Measurements from ENCODE around the gene LRRC4B.
"Not testable (repeated sequence)": the region's sequence is repeated elsewhere in the genome, so short reads cannot be mapped to it uniquely, and the experiment has no call there.

The LRRC4B gene

DNA sequence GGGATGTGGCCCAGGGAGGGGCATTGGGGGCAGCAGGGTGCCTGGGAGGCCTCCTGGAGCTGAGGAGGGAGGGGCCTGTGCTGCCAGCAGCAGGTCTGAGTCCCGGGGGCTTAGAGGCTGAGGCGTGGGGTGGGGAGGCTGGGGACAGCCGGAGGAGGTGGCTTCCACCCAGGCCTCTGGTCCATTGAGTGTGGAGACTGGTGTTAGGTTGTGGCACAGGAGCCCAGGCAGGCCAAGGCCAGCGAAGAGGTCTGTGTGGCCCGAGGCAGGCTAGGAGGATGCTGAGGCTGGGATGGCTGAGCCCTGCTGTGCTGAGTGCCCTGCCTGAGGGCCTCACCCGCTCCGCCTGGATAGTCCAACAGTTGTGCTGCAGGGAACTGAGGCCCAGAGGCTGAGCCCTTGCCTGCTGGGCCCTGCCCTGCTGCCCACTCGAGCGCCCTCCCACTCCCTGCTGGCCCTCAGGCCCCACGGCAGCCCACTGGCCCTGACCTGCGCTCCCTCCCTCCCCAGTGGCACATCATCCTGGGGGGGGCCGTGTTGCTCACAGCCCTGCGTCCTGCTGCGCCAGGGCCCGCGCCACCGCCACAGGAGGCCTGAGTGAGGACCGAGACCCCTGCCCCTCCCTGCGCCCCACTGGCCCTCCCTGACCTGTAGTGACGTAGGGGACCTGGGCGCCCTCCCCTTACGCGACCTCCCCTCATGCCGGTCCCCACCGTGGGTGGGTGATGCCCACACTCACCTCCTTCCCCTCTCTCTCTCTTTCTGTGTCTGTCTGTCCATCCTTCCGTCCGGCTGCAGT is 86.7 kb downstream of the LRRC4B start:
- no peak for DNase-seq

DNA sequence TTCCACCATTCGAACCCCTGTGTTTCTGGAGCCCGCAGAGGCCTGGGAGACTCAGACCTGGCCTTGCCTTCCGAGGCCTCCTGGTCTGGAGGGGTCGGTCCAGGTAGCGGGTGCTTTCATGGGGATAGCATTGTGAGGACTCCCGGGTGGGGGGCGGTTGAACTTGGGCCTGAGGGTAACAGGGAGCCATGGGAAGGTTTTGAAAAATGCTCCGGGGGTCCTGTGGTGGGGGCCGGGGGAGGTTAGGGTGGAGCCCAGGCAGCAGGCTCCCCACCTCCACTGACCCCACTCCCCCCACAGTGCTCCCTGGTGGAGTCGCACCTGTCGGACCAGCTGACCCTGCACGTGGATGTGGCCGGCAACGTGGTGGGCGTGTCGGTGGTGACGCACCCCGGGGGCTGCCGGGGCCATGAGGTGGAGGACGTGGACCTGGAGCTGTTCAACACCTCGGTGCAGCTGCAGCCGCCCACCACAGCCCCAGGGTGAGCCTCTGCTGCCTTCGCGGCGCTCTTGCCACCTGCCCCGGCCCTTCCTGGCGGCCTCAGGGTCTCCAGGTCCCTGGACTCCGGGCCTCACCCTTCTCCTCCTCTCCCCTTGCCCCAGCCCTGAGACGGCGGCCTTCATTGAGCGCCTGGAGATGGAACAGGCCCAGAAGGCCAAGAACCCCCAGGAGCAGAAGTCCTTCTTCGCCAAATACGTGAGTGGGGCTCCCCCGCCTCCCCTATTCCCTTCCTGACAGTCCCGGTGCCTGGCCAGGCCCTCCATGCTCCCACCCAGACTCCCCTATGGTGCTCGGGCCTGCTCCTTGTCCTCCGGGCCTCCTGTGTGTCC is 87.7 kb downstream of the LRRC4B start:
- DNase-seq, result no peak

DNA sequence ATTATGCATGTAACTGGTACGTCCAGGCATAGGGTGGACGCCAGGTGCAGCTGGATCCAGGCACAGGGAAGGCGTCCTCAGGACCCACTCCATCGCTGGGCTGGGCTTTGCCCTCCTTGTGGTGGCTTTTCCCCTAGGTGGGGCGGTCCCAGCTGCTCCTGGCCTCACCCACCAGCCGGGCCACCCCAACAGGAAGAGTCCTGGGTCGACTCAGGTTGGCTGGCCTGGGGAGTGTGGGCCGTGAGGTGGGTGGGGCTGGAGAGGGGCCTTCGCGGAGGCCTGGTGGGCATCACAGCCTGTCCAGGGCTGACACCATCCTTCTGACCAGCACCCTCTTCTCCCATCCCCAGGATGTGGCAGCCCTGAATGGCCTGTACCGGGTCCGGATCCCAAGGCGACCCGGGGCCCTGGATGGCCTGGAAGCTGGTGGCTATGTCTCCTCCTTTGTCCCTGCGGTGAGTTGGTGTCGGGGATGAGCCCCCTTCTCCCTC is 88.4 kb downstream of the LRRC4B start:
- DNase-seq, result no peak

DNA sequence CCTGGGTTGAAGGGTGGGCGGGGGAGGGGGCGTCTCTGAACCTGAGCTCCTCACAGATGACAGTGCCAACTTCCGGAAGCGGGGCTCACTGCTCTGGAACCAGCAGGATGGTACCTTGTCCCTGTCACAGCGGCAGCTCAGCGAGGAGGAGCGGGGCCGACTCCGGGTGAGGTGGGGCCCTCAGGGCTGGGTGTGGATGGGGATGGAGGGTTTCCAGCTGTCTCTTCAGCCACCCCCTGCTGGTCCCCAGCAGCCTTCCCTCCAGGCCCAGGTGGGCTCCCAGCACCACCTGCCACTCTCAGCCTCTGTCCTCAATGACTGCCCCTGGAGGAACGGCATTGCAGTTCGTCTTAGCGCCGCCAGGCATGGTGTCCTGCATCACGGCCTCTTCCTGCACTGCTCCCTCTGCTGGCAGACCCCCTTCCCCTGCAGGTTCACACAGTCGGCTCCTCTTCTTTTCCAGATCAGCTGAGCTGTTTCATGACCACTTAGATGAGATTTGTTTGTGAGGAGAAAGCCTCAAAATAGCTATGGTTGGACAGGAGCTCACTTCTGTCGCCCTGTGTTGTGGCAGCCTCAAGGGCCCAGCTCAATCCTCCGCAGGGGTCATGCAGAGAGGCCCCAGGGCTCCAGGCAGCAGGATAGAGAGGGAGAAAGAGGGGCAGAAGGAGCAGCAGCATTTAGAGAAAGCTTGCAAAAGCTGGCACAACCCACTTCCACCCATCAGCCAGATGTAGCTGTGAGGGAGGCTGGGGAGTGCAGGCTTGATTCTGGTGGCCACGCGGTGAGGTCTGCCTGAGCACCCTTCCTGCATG is 89.1 kb downstream of the LRRC4B start:
- no peak for DNase-seq

DNA sequence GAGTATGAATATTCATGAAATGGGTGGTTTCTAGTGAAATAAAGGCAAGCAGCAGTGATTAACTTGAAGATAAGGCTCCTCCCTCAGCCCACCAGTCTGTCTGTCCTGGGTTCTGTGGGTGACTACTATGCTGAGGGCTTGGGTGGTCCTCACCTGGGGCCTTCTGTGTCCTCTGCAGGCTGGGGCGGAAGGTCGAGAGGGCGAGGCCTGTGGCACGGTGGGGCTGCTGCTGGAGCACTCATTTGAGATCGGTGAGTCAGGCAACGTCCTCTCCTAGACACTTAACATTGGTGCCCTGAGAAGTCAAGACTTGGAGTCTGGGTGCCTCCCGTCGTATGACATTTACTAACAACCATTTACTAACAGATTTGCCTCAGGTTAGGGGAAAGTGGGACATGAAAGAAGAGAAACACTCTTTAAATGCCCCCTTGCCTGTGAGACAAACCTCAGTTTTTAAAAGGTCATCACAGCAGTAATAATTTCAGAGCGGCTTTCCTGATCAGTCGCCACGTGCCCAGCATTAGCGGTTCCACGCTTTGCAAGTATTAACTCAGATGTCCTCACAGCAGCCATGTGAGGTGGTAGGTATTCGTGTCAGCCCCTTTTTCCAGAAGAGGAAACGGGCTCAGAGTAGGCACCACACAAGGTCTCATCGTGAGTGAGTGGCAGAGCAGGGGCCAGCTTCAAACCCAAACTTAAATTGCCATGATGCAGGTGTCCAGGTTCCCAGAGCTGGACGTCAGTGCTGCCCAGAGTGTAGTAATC is 90.3 kb downstream of the LRRC4B start:
- no peak for DNase-seq

DNA sequence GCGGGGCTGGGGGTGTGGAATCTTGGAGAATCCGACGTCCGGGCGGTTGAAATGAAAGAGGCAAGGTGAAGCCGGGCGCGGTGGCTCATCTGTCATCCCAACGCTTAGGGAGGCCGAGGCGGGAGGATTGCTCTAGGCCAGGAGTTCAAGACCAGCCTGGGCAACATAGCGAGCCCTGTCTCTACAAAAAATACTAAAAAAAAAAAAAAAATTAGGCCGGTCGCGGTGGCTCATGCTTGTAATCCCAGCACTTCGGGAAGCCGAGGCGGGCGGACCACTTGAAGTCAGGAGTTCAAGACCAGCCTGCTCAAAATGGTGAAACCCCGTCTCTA is 91.4 kb downstream of the LRRC4B start:
- no peak for DNase-seq

DNA sequence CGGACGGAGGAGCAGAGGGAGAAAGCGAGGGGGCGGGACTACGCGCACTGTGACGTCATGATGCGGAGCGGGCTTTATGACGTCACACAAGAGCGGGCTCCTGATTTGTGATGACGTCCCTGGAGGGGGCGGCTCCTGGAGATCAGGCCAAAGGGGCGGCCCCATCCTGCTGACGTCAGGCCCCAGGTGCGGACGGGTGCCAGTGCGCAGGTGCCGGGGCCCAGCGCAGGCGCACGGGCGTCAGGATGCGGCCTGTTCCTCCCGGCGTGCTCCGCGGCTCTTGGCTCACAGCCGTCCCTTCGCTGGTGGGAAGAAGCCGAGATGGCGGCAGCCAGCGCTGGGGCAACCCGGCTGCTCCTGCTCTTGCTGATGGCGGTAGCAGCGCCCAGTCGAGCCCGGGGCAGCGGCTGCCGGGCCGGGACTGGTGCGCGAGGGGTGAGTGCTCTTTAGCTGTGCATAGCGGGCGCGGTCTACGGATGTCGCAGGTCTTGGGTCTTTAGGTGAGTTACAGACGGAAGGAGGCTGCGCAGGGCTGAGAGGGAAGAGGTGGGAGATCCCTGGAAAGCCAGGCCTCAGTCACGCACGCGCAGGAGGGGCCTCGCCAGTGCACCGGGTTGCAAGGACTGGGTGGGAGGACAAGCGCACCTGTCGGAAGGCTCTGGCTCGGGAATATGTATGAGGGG is 91.9 kb downstream of the LRRC4B start, which contains the start of the genes EMC10 and GARIN5A:
TSS of gene EMC10 (plus strand) at position 284 of the 683 bp plus-strand sequence. CDS start at position 322, 38 bp downstream.
TSS of gene GARIN5A (minus strand) at position 625 of the 683 bp plus-strand sequence. CDS start at position 165, 460 bp downstream.
- peak; percentile 92 for DNase-seq

DNA sequence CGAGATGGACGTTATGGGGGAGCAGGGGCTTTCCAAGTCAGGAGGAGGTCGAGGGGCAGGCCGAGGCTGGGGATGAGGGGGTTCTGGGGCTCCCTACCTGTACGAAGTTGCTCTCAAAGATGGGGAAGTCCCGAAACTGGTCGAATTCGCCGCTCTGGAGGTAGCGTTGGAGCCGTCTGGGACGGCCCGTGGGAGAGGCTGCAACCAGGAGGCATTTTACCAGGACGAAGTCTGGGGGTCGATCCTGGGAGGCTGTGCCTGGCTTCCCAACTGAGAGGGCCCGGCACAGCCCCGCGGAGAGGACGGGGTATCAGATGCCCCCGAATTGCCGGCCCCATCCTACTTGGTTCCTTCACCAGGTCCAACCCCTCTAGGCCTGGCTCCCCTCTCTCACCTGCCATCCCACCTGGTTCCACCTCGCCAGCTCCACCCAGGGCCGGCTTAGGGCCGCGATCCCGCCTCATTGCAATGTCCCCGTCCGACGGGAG is 92.5 kb downstream of the LRRC4B start:
- no peak for DNase-seq

DNA sequence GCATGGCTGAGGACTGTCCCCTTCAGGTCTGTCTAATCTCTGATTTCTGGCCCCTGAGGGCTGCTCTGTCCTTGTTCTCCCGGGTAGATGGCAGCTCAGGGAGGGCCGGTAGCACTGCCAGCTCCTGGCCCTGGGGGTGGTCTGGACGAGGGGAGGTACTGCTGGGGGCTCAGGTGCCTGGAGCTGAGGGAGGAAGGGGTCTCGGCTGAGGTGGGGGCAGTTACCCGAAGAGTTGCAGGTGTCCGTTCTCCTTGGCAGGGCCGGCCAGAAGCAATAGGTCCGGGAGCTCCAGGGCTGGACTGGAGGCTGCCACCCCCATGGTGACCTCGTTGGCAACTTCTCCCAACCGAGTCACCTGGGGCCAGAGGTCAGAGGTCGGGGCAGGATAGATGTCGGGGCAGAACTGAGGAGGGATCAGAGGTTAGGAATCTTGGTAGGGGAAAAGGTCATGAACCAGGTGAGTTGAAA is 93.1 kb downstream of the LRRC4B start:
- no peak for DNase-seq

DNA sequence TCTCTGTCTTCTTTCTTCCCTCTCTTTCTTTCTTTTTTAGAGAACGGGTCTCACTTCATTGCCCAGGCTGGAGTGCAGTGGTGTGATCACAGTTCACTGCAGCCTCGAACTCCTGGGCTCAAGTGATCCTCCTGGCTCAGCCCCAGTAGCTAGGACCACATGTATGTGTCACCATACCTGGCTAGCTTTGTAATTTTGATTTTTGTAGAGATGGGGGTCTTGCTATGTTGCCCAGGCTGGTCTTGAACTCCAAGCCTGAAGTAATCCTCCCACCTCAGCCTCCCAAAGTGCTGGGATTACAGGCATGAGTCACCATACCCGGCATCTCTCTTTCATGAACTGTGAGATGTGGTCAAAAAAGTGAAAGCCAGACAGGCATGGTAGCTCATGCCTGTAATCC is 94.9 kb downstream of the LRRC4B start:
- DNase-seq, result not testable (repeated sequence)

DNA sequence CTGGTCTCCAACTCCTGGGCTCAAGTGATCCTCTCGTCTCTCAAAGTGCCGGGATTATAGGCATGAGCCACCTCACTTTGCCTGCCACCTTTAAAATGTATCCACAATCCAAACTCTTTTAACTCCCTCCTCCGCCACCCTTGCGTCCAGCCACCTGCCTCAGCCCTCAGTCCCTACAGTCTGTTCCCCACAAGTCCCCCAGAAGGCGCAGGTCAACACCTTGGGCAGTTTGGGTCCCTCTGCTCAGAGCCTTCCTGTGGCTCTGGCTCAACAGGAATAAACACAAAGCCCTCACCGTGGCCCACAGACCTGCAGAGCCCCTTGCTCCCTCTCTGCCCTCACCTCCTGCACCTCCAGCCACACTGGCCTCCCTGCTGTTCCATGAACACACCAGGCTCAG is 99.4 kb downstream of the LRRC4B start:
- DNase-seq, result no peak

DNA sequence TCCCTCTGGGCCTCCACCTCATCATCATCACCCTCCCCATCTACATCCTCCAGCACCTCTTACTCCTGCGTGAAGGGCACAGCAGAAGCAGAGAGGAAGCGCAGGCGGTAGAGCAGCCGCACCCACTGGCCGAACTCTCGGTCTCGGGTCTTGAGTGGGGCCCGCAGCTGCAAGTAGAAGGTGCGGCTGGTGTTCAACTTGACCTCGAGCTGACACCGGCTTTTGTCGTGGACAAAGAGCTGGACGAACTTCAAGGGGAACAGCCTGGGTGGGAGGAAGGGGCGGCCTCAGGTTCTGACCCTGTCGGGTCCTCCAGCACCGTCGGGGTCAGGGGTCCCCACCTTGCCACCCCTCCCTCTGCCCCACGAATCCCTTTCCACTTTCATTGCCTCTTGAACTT is 100.7 kb downstream of the LRRC4B start:
- DNase-seq, result no peak
